ENCODE results near the gene VPS4A. TPM values are rescaled to one million over a fixed set of nuclear protein-coding genes. Genes with fewer than 3 reads are reported as not detected.

Gene VPS4A
- total RNA-seq, 1 experiment from 2014 or later: 42.2 TPM

- ChIA-PET POLR2A (interaction anchor here (1.3 kb wide), 1 partner anchor 10 kb away, joined by 3 read pairs; the partner anchor contains the start of gene PDF), CTCF (no interaction called here), RAD21 (ENCODE audit: low non-redundant PET in 1 of 2, low total read pairs in 2 of 2, uncharacterized antibody in 2 of 2, unreplicated experiment in 2 of 2) (interaction anchor here in 1 of 2 experiments (0.6 kb wide), 1 partner anchor 12 kb away, joined by 3 read pairs; no protein-coding TSS in a partner anchor)
- Histone ChIP-seq H3K9ac (ENCODE audit: low read length) (peak overlapping the region; percentile 96), H3K36me3 (ENCODE audit: control insufficient read depth in 1 of 2, insufficient read depth in 2 of 2, low read length in 2 of 2) (peaks cover 13 to 39% of the 10 kb centered on the region in 2 experiments; a peak in 3 of 4 replicates), H3K9me2 (ENCODE audit: insufficient read depth) (no peaks in the 10 kb centered on the region), H4K20me1 (ENCODE audit: insufficient read depth) (no peaks in the 10 kb centered on the region; the same call in 1 of the 2 replicates), H3K79me2 (ENCODE audit: insufficient read depth, low read length) (peaks cover 69% of the 10 kb centered on the region), H3K27ac (ENCODE audit: low read depth, low read length) (peak overlapping the region; percentile 90), H3K4me1 (ENCODE audit: control insufficient read depth in 1 of 2, insufficient read depth in 2 of 2, low read length in 2 of 2) (peaks cover 11 to 29% of the 10 kb centered on the region in 2 experiments), H3K4me2 (ENCODE audit: low read length) (peak overlapping the region; percentile 91), H3K27me3 (ENCODE audit: insufficient read depth, low read length) (no peaks in the 10 kb centered on the region), H2AFZ (ENCODE audit: low read depth, low read length, poor library complexity, severe bottlenecking) (no peak overlapping the region), H3K4me3 (replicated peaks in 1 of 2; ENCODE audit: low read depth in 1 of 2, low read length in 2 of 2) (peak overlapping the region; percentile 71 to 94), H3K9me3 (ENCODE audit: control insufficient read depth in 1 of 2, insufficient read depth in 1 of 2, low read depth in 1 of 2, low read length in 2 of 2) (no peaks in the 10 kb centered on the region)
- BruUV-seq (replicated peaks): TSS peak; percentile 75
- ATAC-seq (no peak), DNase-seq (ENCODE audit: low read depth, low spot score) (no peak)
- TF ChIP-seq POLR2A (IDR thresholded peaks at IDR 0.05; ENCODE audit: borderline replicate concordance, extremely low read depth, insufficient read depth, insufficient read length) (no peak), POLR2AphosphoS5 (IDR thresholded peaks at IDR 0.05; ENCODE audit: low read depth, low read length) (no peak)
- intact Hi-C loops (cut with micrococcal nuclease): no loop called here
Observed at GRCh38 chr16:69340095-69340644, 29.0 kb downstream of the VPS4A start.

- CTCF ChIA-PET: no interaction called here
- POLR2A ChIA-PET: no interaction called here
Observed at GRCh38 chr16:69344171-69344570, 33.0 kb downstream of the VPS4A start.

More at GRCh38 chr16:69344171-69344570, 33.0 kb downstream of the VPS4A start:
- no peaks in the 10 kb centered on the region for H3K27me3 ChIP-seq (ENCODE audit: insufficient read depth, low read length)
- H3K4me1 ChIP-seq (ENCODE audit: control insufficient read depth in 1 of 2, insufficient read depth in 2 of 2, low read length in 2 of 2): peaks cover 5 to 22% of the 10 kb centered on the region in 2 experiments; a peak in 3 of 4 replicates
- no peak for ATAC-seq
- no peak overlapping the region for H3K9ac ChIP-seq (ENCODE audit: low read length)
- no peak overlapping the region for H2AFZ ChIP-seq (ENCODE audit: low read depth, low read length, poor library complexity, severe bottlenecking)
- no peak for DNase-seq (ENCODE audit: low read depth, low spot score)
- TF ChIP-seq SIN3A (IDR thresholded peaks at IDR 0.05; ENCODE audit: low read depth) (no peak), YY1 (IDR thresholded peaks at IDR 0.05; ENCODE audit: extremely low read depth, insufficient replicate concordance, low read depth, low read length) (no peak), MAX (IDR thresholded peaks at IDR 0.05) (no peak), JUND (IDR thresholded peaks at IDR 0.05) (no peak)
- no peak overlapping the region for H3K27ac ChIP-seq (ENCODE audit: low read depth, low read length)
- H3K4me2 ChIP-seq (ENCODE audit: low read length): no peak overlapping the region
- H3K79me2 ChIP-seq (ENCODE audit: insufficient read depth, low read length): peaks cover 51% of the 10 kb centered on the region
- no peaks in the 10 kb centered on the region for H3K9me3 ChIP-seq (ENCODE audit: control insufficient read depth in 1 of 2, insufficient read depth in 1 of 2, low read depth in 1 of 2, low read length in 2 of 2)
- intact Hi-C loops (cut with micrococcal nuclease): no loop called here
- H4K20me1 ChIP-seq (ENCODE audit: insufficient read depth): no peaks in the 10 kb centered on the region; the same call in 1 of the 2 replicates
- no peaks in the 10 kb centered on the region for H3K9me2 ChIP-seq (ENCODE audit: insufficient read depth)
- RAD21 ChIA-PET (ENCODE audit: low non-redundant PET in 1 of 2, low total read pairs in 2 of 2, uncharacterized antibody in 2 of 2, unreplicated experiment in 2 of 2): no interaction called here
- peaks cover 10 to 35% of the 10 kb centered on the region in 2 experiments; a peak in 3 of 4 replicates for H3K36me3 ChIP-seq (ENCODE audit: control insufficient read depth in 1 of 2, insufficient read depth in 2 of 2, low read length in 2 of 2)
- no peak overlapping the region for H3K4me3 ChIP-seq (replicated peaks in 1 of 2; ENCODE audit: low read depth in 1 of 2, low read length in 2 of 2)
- no TSS peak for BruUV-seq (replicated peaks)

All from HCT116 (cell line).